GM04504 (cell line): ENCODE results near the gene HTR3A.
"Not testable (repeated sequence)": the region's sequence is repeated elsewhere in the genome, so short reads cannot be mapped to it uniquely, and the experiment has no call there.

Source experiments
- DNase-seq: peaks from one replicate; pipeline ENCODE4 v3.0.0-alpha.2; 2012; ENCODE audit warnings: low read depth

Gene HTR3A

GRCh38 chr11:113974741-113975470 lies at the start of gene HTR3A:
Gene HTR3A (plus strand): TSS chr11:113975108. CDS start chr11:113975326, 218 bp downstream.
- DNase-seq: no peak

GRCh38 chr11:113926273-113927197 lies 48.4 kb upstream of the HTR3A start:
- no peak for DNase-seq

GRCh38 chr11:113928311-113928710 lies 46.6 kb upstream of the HTR3A start:
- no peak for DNase-seq

- no peak for DNase-seq
Observed at GRCh38 chr11:113932788-113933187, 42.1 kb upstream of the HTR3A start.

GRCh38 chr11:113934193-113934592 lies 40.7 kb upstream of the HTR3A start:
- DNase-seq: not testable (repeated sequence)

- DNase-seq: no peak
Observed at GRCh38 chr11:113934761-113935160, 40.1 kb upstream of the HTR3A start.

- no peak for DNase-seq
Observed at GRCh38 chr11:113935858-113936257, 39.0 kb upstream of the HTR3A start.

- DNase-seq: no peak
Observed at GRCh38 chr11:113937918-113938317, 37.0 kb upstream of the HTR3A start.

- no peak for DNase-seq
Observed at GRCh38 chr11:113942256-113942655, 32.7 kb upstream of the HTR3A start.

GRCh38 chr11:113946162-113946561 lies 28.7 kb upstream of the HTR3A start:
- not testable (repeated sequence) for DNase-seq

- no peak for DNase-seq
Observed at GRCh38 chr11:113947994-113948393, 26.9 kb upstream of the HTR3A start.

GRCh38 chr11:113949891-113950290 lies 25.0 kb upstream of the HTR3A start:
- no peak for DNase-seq

GRCh38 chr11:113951537-113951936 lies 23.4 kb upstream of the HTR3A start:
- DNase-seq: no peak

- no peak for DNase-seq
Observed at GRCh38 chr11:113952070-113952469, 22.8 kb upstream of the HTR3A start.

- DNase-seq: no peak
Observed at GRCh38 chr11:113952588-113952987, 22.3 kb upstream of the HTR3A start.

GRCh38 chr11:113954235-113954634 lies 20.7 kb upstream of the HTR3A start:
- DNase-seq: no peak

GRCh38 chr11:113956986-113957385 lies 17.9 kb upstream of the HTR3A start:
- DNase-seq: no peak

GRCh38 chr11:113960702-113961330 lies 14.1 kb upstream of the HTR3A start:
- no peak for DNase-seq

GRCh38 chr11:113967361-113967760 lies 7.5 kb upstream of the HTR3A start:
- no peak for DNase-seq

- DNase-seq: no peak
Observed at GRCh38 chr11:113971506-113972195, 3.3 kb upstream of the HTR3A start.

GRCh38 chr11:113977071-113977490 lies 2.2 kb downstream of the HTR3A start:
- no peak for DNase-seq

GRCh38 chr11:113977701-113978100 lies 2.8 kb downstream of the HTR3A start:
- DNase-seq: no peak
